Measurements from ENCODE around the gene FOSL1. TPM values are rescaled to one million over a fixed set of nuclear protein-coding genes. Genes with fewer than 3 reads are reported as not detected.

The FOSL1 gene
- total RNA-seq, 4 donors from 2014 or later = 11.9 to 72.7 (median 35.6) TPM

DNA sequence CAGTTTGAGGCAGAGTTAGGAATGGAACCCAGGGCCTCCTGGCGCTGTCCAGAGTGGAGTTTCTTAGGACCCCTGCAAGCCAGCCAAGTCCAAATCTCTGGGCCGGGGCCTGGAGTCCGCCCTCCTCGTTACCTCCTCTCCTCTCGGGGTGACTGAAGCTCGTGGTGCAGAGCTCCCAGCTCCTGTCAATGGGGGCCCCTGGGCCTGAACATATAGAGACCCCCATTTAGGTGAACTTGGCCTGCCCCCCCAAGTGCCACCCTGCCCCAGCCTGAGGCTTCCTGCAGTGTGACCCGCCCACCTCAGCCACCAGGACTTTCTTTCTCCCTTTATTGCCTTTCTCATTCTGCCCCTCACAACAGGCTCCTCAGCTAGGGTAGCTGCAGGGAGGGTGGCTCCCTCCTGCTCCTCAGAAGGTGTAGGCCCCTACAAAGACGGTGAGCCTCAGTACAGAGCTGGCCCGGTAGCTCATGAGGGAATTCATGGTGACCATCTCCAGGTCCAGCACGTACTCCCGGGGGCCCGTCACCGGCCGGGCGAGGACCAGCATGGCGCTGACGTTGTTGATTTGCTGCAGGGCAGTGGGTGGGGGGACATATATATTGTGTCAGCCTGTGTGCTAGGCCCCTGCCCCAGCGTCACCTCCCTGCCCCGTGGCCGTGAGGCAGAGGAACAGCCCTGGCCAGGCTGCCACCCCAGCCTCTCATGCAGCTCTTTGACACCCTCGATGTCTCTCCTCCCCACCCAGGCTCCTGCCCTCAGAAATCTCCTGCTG, 33.5 kb downstream of the FOSL1 start:
- intact Hi-C loops (cut with DNase I) = no loop called here
- no peak overlapping the region for H3K4me3 ChIP-seq
- peaks cover 17 to 67% (median 39%) of the 10 kb centered on the region in 3 donors for H3K36me3 ChIP-seq
- H3K27ac ChIP-seq = no peak overlapping the region
- no peaks in the 10 kb centered on the region for H3K27me3 ChIP-seq
- 76 to 95% methylated on average over 11 to 15 of the region's 21 CpGs for WGBS, 2 donors
- TF ChIP-seq POLR2A (IDR thresholded peaks at IDR 0.05) = no peak
- TF ChIP-seq, protein P1, sequence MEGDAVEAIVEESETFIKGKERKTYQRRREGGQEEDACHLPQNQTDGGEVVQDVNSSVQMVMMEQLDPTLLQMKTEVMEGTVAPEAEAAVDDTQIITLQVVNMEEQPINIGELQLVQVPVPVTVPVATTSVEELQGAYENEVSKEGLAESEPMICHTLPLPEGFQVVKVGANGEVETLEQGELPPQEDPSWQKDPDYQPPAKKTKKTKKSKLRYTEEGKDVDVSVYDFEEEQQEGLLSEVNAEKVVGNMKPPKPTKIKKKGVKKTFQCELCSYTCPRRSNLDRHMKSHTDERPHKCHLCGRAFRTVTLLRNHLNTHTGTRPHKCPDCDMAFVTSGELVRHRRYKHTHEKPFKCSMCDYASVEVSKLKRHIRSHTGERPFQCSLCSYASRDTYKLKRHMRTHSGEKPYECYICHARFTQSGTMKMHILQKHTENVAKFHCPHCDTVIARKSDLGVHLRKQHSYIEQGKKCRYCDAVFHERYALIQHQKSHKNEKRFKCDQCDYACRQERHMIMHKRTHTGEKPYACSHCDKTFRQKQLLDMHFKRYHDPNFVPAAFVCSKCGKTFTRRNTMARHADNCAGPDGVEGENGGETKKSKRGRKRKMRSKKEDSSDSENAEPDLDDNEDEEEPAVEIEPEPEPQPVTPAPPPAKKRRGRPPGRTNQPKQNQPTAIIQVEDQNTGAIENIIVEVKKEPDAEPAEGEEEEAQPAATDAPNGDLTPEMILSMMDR (IDR thresholded peaks at IDR 0.05) = no peak
- no peaks in the 10 kb centered on the region for H3K9me3 ChIP-seq
- H3K4me1 ChIP-seq = peaks cover 3 to 49% (median 16%) of the 10 kb centered on the region in 3 donors
- no peak for DNase-seq

DNA sequence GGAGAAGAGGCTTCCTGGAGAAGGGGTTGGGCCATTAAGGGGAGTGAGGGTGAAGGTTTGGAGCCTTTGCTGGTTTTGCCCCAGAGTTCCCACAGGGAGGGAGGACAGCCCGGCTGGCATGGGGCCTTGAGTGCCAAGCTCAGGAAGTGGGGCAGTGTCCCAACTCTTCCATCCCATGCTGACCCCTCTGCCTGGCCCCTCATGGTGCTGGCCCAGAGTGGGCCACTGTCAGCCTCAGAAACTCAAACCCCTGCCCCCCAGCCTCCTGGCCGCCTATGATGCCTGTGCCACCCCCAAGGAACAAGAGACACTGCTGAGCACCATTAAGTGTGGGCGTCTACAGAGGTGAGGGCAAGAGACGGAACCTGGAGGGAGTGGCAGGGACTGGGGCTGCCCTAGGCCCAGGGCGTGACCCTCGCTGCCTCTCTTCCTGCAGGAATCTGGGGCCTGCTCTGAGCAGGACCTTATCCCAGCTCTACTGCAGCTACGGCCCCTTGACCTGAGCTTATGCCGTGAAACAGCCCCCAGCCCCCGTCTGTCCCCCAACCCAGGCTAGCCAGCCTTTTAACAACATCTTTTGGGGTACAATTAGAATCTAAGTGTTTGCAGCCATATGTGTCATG, 34.5 kb downstream of the FOSL1 start:
- Histone ChIP-seq H3K27me3 (no peaks in the 10 kb centered on the region), H3K36me3 (peaks cover 17 to 69% (median 39%) of the 10 kb centered on the region in 3 donors), H3K27ac (no peak overlapping the region), H3K4me1 (peaks cover 10 to 49% (median 16%) of the 10 kb centered on the region in 3 donors), H3K4me3 (no peak overlapping the region), H3K9me3 (no peaks in the 10 kb centered on the region)
- TF ChIP-seq, protein P1 (IDR thresholded peaks at IDR 0.05) = no peak
- no peak for TF ChIP-seq POLR2A (IDR thresholded peaks at IDR 0.05)
- no peak for DNase-seq
- intact Hi-C loops (cut with DNase I) = no loop called here
- 85 to 90% methylated on average over 3 to 5 of the region's 9 CpGs for WGBS, 2 donors

DNA sequence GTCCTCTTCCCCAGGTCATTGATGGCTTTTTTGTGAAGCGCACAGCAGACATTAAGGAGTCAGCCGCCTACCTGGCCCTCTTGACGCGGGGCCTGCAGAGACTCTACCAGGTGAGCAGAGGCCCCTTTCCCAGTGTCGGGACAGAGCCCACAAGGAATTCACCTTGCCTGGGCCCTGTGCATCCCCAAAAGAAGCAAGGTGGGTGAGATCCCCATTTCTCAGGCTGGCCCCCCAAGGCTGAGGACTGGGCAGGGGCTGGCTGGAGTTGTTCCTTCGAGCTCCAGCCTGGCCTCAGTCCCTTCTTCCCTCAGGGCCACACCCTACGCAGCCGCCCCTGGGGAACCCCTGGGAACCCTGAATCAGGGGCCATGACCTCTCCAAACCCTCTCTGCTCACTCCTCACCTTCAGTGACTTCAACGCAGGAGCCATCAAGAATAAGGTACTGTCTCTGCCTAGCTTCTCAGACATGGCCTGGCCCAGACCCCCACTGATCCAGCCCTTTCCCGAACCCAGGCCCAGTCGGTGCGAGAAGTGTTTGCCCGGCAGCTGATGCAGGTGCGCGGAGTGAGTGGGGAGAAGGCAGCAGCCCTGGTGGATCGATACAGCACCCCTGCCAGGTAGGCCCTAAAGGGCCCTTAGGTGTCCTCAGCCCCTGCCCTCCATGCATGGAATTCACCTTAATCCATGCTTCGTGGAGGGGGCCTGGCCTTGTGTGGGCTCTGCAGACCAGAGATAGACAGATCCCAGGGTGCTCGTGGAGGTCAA, 35.3 kb downstream of the FOSL1 start:
- Histone ChIP-seq H3K9me3 (no peaks in the 10 kb centered on the region), H3K27ac (no peak overlapping the region), H3K36me3 (peaks cover 17 to 69% (median 39%) of the 10 kb centered on the region in 3 donors), H3K4me3 (no peak overlapping the region), H3K4me1 (peaks cover 13 to 44% (median 16%) of the 10 kb centered on the region in 3 donors), H3K27me3 (no peaks in the 10 kb centered on the region)
- TF ChIP-seq, protein P1 (IDR thresholded peaks at IDR 0.05) = no peak
- no peak for TF ChIP-seq POLR2A (IDR thresholded peaks at IDR 0.05)
- intact Hi-C loops (cut with DNase I) = no loop called here
- no peak for DNase-seq
- 75 to 85% methylated on average over 4 to 12 of the region's 18 CpGs for WGBS, 2 donors

DNA sequence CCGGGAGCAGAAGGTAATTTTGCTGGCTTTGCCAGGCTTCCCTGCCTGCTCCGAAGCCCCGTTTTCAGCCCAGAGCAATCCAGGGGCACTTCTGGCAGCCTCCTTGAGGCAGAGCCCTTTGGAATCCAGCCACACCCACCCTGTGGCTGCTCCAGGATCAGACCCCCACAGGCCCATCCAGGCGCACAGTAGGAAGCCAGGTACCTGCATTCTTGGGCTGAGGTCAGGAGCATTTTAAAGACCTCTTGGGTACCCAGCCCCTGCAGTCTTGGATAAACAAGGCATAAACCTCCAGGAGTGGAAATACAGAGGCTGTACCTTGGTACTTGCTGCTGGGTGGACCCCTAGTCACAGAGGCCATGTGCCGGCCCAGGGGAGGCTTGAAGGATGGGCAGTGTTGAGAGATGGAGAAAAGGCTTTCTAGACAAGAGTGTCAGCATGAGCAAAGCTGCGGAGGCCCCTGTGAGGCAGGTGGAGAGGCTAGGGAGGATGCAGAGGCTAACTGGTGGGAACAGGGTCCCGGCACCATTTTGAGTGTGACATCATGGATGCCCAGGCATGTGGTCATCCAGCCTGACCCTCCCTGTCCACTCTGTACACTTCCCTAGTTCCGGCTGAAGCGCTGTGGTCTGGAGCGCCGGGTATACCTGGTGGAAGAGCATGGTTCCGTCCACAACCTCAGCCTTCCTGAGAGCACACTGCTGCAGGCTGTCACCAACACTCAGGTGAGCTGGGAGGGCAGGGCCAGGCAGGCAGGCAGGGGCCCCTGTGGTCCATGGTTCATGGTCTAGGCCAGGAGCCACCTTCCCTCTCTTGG, 36.1 kb downstream of the FOSL1 start:
- H3K9me3 ChIP-seq = no peaks in the 10 kb centered on the region
- peaks cover 16 to 49% (median 17%) of the 10 kb centered on the region in 3 donors for H3K4me1 ChIP-seq
- 56 to 81% methylated on average over 3 to 8 of the region's 12 CpGs for WGBS, 2 donors
- intact Hi-C loops (cut with DNase I) = no loop called here
- TF ChIP-seq, protein P1 (IDR thresholded peaks at IDR 0.05) = no peak
- no peak for TF ChIP-seq POLR2A (IDR thresholded peaks at IDR 0.05)
- no peak overlapping the region for H3K27ac ChIP-seq
- peaks cover 17 to 69% (median 39%) of the 10 kb centered on the region in 3 donors for H3K36me3 ChIP-seq
- H3K27me3 ChIP-seq = no peaks in the 10 kb centered on the region
- H3K4me3 ChIP-seq = no peak overlapping the region
- DNase-seq = no peak
